K562 (cell line): Measurements from ENCODE around the gene ALKBH7. TPM values are rescaled to one million over a fixed set of nuclear protein-coding genes. Genes with fewer than 3 reads are reported as not detected.

Source experiments
- CTCF ChIP-seq, 3 experiments: IDR thresholded peaks in 2 of 3; conservative IDR thresholded peaks in 1 of 3; 2 replicates each; pipeline ENCODE4 v1.5.1; 2011 to 2012; ENCODE audit warnings: low read length in 3 of 3, mild to moderate bottlenecking in 3 of 3, control low read depth in 2 of 3, improper control_type of control experiment in 1 of 3, inconsistent platforms in 1 of 3, low read depth in 1 of 3, mixed read lengths in 1 of 3, moderate library complexity in 1 of 3; ENCODE audit not compliant: insufficient read depth in 2 of 3
- CTCFL ChIP-seq: IDR thresholded peaks from 2 replicates; pipeline ENCODE4 v1.6.1; 2011; ENCODE audit warnings: borderline replicate concordance, low read depth, mild to moderate bottlenecking, moderate library complexity, low read length; ENCODE audit not compliant: insufficient read depth, poor library complexity, severe bottlenecking
- HOXB6 ChIP-seq: fragments of 250-450 bp; sonication (Bioruptor Pico); IDR thresholded peaks from 2 replicates; pipeline ENCODE4 v1.5.1; 2022; ENCODE audit warnings: mild to moderate bottlenecking, borderline replicate concordance
- MBD1 ChIP-seq: fragments of 250-450 bp; sonication (Bioruptor Pico); IDR thresholded peaks from 2 replicates; pipeline ENCODE4 v1.8.0; 2022; ENCODE audit warnings: inconsistent platforms
- MXI1 ChIP-seq: IDR thresholded peaks from 2 replicates; pipeline ENCODE4 v1.6.1; 2011; ENCODE audit warnings: low read depth, mild to moderate bottlenecking, improper control_type of control experiment, low read length
- MYNN ChIP-seq, 2 experiments: sonication (generic); formaldehyde crosslinking in 1 of 2; IDR thresholded peaks; 2 replicates each; pipeline versions ENCODE4 v1.5.0 to v1.6.1; 2016 to 2020; ENCODE audit warnings: antibody characterized with exemption in 1 of 2, missing genetic modification reagents in 1 of 2
- PREB ChIP-seq: sonication (generic); formaldehyde crosslinking; IDR thresholded peaks from 2 replicates; pipeline ENCODE4 v1.8.1; 2023; ENCODE audit warnings: mild to moderate bottlenecking, missing genetic modification reagents
- PURB ChIP-seq: sonication (generic); formaldehyde crosslinking; IDR thresholded peaks from 2 replicates; pipeline ENCODE4 v1.9.0; 2021; ENCODE audit warnings: low read depth, mild to moderate bottlenecking, missing genetic modification reagents
- RBM22 ChIP-seq: fragments of 200-400 bp; formaldehyde crosslinking; IDR thresholded peaks from 2 replicates; pipeline ENCODE4 v1.6.1; 2018; ENCODE audit warnings: low read length, low read depth; ENCODE audit not compliant: poor library complexity, severe bottlenecking
- TCF15 ChIP-seq: fragments of 250-450 bp; sonication (Bioruptor Pico); IDR thresholded peaks from 2 replicates; pipeline ENCODE4 v1.8.0; 2022; ENCODE audit warnings: moderate library complexity, mild to moderate bottlenecking, inconsistent platforms
- XRCC3 ChIP-seq: fragments of 450-650 bp; IDR thresholded peaks from 2 replicates; pipeline ENCODE4 v1.6.1; 2017; ENCODE audit warnings: mild to moderate bottlenecking, moderate library complexity
- ZBTB43 ChIP-seq: sonication (generic); formaldehyde crosslinking; IDR thresholded peaks from 2 replicates; pipeline ENCODE4 v1.8.0; 2023; ENCODE audit warnings: mild to moderate bottlenecking, missing genetic modification reagents
- ZNF124 ChIP-seq: sonication (generic); formaldehyde crosslinking; IDR thresholded peaks from 2 replicates; pipeline ENCODE4 v1.8.1; 2022; ENCODE audit warnings: missing genetic modification reagents
- ZNF143 ChIP-seq: sonication (generic); formaldehyde crosslinking; IDR thresholded peaks from 2 replicates; pipeline ENCODE4 v1.9.0; 2022; ENCODE audit warnings: mild to moderate bottlenecking, missing genetic modification reagents
- polyA plus RNA-seq, 8 experiments: library from polyadenylated mRNA; depleted of rRNA in 4 of 8; stranded (reverse) in 5 of 8; unstranded in 3 of 8; fragments of >200 nt; fragmentation: Nextera tagmentation in 2 of 8; fragmentation: Illumina TruSeq in 1 of 8; extraction: Ambion mirVana in 2 of 8; extraction: Trizol in 1 of 8; gene quantifications; 2 replicates each; pipeline versions ENCODE4 v1.2.1 to v1.2.3, GENCODE V29; 2011 to 2014; ENCODE audit warnings: inconsistent platforms in 1 of 8, missing spikeins in 1 of 8
- total RNA-seq, 7 experiments: library from RNA; depleted of rRNA in 6 of 7; stranded (reverse); fragments of >200 nt in 6 of 7; fragmentation: Illumina TruSeq in 2 of 7; extraction: Trizol in 2 of 7; gene quantifications; 2 replicates each; pipeline versions ENCODE4 v1.2.1 to v1.2.3, GENCODE V29; 2011 to 2021; ENCODE audit warnings: low replicate concordance in 1 of 7

ALKBH7 gene
- total and polyA plus RNA-seq, 9 of the 15 experiments (the other 6 are each of a cell fraction or from before 2014, with no cell fraction given) = 0.69 to 94.8 (median 17.6) TPM

- TF ChIP-seq CTCF (IDR thresholded peaks at IDR 0.05 in 2 of 3, conservative IDR thresholded peaks at IDR 0.05 in 1 of 3; ENCODE audit: insufficient read depth in 2 of 3, low read depth in 1 of 3, low read length in 3 of 3) (peak; percentile 20 to 40 (median 39); a peak in 4 of 6 replicates), TCF15 (no peak), ZNF124 (CRISPR knock-in tag) (no peak), MXI1 (peak; percentile 89), MYNN (IDR thresholded peaks at IDR 0.05) (peak; percentile 91), MYNN (CRISPR knock-in tag; IDR thresholded peaks at IDR 0.05) (no peak), ZNF143 (CRISPR knock-in tag) (peak; percentile 67; the same call in 1 of the 2 replicates), ZBTB43 (no peak), HOXB6 (CRISPR knock-in tag) (no peak), PREB (CRISPR knock-in tag) (peak; percentile 92; the same call in 1 of the 2 replicates), RBM22 (peak; percentile 44), CTCFL (peak; percentile 86), MBD1 (CRISPR knock-in tag) (no peak), PURB (CRISPR knock-in tag) (no peak), XRCC3 (no peak)
These were observed 20.7 kb downstream of the ALKBH7 start, which contains the start of gene GTF2F1 (continued) for GRCh38 chr19:6393074-6393982.
